Loucy (cell line): ENCODE results near the gene PLS1.
A peak's percentile ranks its signal among the peaks of the same experiment; 100 is the strongest.
"Not testable (repeated sequence)": the region's sequence is repeated elsewhere in the genome, so short reads cannot be mapped to it uniquely, and the experiment has no call there.

Experiments
- H2AFZ ChIP-seq: fragments of 200-600 bp; sonication (generic); 2 replicates; pipeline ENCODE4 v1.6.0; 2016; ENCODE audit warnings: antibody characterized with exemption, mild to moderate bottlenecking, low read length, moderate library complexity
- H3F3A ChIP-seq: fragments of 200-600 bp; 2 replicates; pipeline ENCODE4 v1.6.0; 2016; ENCODE audit warnings: antibody characterized with exemption, low read depth, mild to moderate bottlenecking
- H3K27me3 ChIP-seq: fragments of 200-600 bp; sonication (generic); 2 replicates; pipeline ENCODE4 v1.6.1; 2014; ENCODE audit warnings: low read length, mild to moderate bottlenecking; ENCODE audit not compliant: insufficient read depth, poor library complexity, severe bottlenecking
- H3K36me3 ChIP-seq: fragments of 200-600 bp; sonication (generic); 2 replicates; pipeline ENCODE4 v1.6.1; 2016; ENCODE audit warnings: low read length; ENCODE audit not compliant: insufficient read depth
- H3K4me1 ChIP-seq: fragments of 200-600 bp; sonication (generic); 2 replicates; pipeline ENCODE4 v1.5.1; 2014; ENCODE audit warnings: low read length, mild to moderate bottlenecking; ENCODE audit not compliant: insufficient read depth, poor library complexity, severe bottlenecking
- H3K4me2 ChIP-seq: fragments of 200-600 bp; sonication (generic); 2 replicates; pipeline ENCODE4 v1.6.0; 2014; ENCODE audit warnings: antibody characterized with exemption, low read length, low read depth, mild to moderate bottlenecking; ENCODE audit not compliant: poor library complexity, severe bottlenecking
- H3K4me3 ChIP-seq: fragments of 200-600 bp; sonication (generic); 2 replicates; pipeline ENCODE4 v1.5.1; 2014; ENCODE audit warnings: low read length, mild to moderate bottlenecking, mixed read lengths; ENCODE audit not compliant: poor library complexity, severe bottlenecking
- H3K79me2 ChIP-seq: fragments of 200-600 bp; sonication (generic); 2 replicates; pipeline ENCODE4 v1.6.1; 2014; ENCODE audit warnings: low read length; ENCODE audit not compliant: insufficient read depth
- H3K9ac ChIP-seq: fragments of 200-600 bp; sonication (generic); 2 replicates; pipeline ENCODE4 v1.6.0; 2014; ENCODE audit warnings: mild to moderate bottlenecking, low read depth, low read length, moderate library complexity; ENCODE audit not compliant: poor library complexity, severe bottlenecking
- H3K9me2 ChIP-seq: fragments of 200-600 bp; sonication (generic); replicated peaks from 2 replicates; pipeline ENCODE4 v1.6.1; 2016; ENCODE audit warnings: low read depth, low read length, mixed read lengths
- H3K9me3 ChIP-seq: fragments of 200-600 bp; sonication (generic); 2 replicates; pipeline ENCODE4 v1.6.1; 2014; ENCODE audit warnings: mild to moderate bottlenecking, antibody characterized with exemption, low read length, low read depth; ENCODE audit not compliant: insufficient read depth
- H4K20me1 ChIP-seq: fragments of 200-600 bp; sonication (generic); 2 replicates; pipeline ENCODE4 v1.6.0; 2014; ENCODE audit warnings: antibody characterized with exemption, low read length, mild to moderate bottlenecking; ENCODE audit not compliant: insufficient read depth, poor library complexity, severe bottlenecking
- EZH2phosphoT487 ChIP-seq: fragments of 200-600 bp; IDR thresholded peaks from 2 replicates; pipeline ENCODE4 v1.6.1; 2018; ENCODE audit warnings: antibody characterized with exemption, mild to moderate bottlenecking, moderate library complexity, borderline replicate concordance
- TF ChIP-seq, protein P1 (sequence below): fragments of 200-600 bp; sonication (generic); conservative IDR thresholded peaks from 2 replicates; pipeline ENCODE4 v1.5.1; 2014; ENCODE audit warnings: mild to moderate bottlenecking, antibody characterized with exemption, low read length

Gene PLS1

DNA sequence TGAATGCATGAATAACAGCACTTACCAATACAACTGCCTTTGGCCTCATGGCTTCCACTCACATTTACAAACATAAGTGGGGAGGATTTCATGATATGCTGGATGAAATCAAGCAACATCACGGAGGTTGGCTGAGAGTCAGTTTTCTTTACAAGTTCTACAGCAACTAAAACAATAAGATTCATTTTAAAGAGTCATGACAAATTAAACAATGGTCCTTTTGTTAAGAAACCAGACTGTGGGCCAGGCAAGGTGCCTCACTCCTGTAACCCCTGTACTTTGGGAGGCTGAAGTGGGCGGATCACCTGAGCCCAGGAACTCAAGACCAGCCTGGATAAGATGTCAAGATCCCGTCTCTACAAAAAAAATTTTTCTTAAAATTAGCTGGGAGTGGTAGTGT lies 30.1 kb upstream of the PLS1 start:
- H3F3A ChIP-seq, result no peaks in the 10 kb centered on the region
- peaks cover 13% of the 10 kb centered on the region; the same call in 1 of the 2 replicates for H3K36me3 ChIP-seq
- H3K4me3 ChIP-seq, result no peak overlapping the region
- H3K4me1 ChIP-seq, result no peaks in the 10 kb centered on the region
- no peaks in the 10 kb centered on the region for H3K27me3 ChIP-seq
- H3K4me2 ChIP-seq, result no peak overlapping the region
- H3K9ac ChIP-seq, result no peak overlapping the region
- H4K20me1 ChIP-seq, result no peaks in the 10 kb centered on the region
- H3K9me2 ChIP-seq, result no peaks in the 10 kb centered on the region
- no peaks in the 10 kb centered on the region for H3K9me3 ChIP-seq
- peaks cover 3% of the 10 kb centered on the region; the same call in 1 of the 2 replicates for H3K79me2 ChIP-seq
- H2AFZ ChIP-seq, result no peak overlapping the region
- TF ChIP-seq EZH2phosphoT487, result no peak
- TF ChIP-seq, protein P1, sequence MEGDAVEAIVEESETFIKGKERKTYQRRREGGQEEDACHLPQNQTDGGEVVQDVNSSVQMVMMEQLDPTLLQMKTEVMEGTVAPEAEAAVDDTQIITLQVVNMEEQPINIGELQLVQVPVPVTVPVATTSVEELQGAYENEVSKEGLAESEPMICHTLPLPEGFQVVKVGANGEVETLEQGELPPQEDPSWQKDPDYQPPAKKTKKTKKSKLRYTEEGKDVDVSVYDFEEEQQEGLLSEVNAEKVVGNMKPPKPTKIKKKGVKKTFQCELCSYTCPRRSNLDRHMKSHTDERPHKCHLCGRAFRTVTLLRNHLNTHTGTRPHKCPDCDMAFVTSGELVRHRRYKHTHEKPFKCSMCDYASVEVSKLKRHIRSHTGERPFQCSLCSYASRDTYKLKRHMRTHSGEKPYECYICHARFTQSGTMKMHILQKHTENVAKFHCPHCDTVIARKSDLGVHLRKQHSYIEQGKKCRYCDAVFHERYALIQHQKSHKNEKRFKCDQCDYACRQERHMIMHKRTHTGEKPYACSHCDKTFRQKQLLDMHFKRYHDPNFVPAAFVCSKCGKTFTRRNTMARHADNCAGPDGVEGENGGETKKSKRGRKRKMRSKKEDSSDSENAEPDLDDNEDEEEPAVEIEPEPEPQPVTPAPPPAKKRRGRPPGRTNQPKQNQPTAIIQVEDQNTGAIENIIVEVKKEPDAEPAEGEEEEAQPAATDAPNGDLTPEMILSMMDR, result no peak

- Histone ChIP-seq H3K27me3 (no peaks in the 10 kb centered on the region), H2AFZ (no peak overlapping the region), H3K4me3 (no peak overlapping the region), H3K36me3 (peaks cover 6% of the 10 kb centered on the region; the same call in 1 of the 2 replicates), H3K4me2 (no peak overlapping the region), H3K9me3 (no peaks in the 10 kb centered on the region), H3K4me1 (no peaks in the 10 kb centered on the region), H3F3A (no peaks in the 10 kb centered on the region), H4K20me1 (no peaks in the 10 kb centered on the region), H3K79me2 (peaks cover 17% of the 10 kb centered on the region; the same call in 1 of the 2 replicates), H3K9ac (no peak overlapping the region), H3K9me2 (no peaks in the 10 kb centered on the region)
- no peak for TF ChIP-seq EZH2phosphoT487
Measured at GRCh38 chr3:142568393-142569017, 27.7 kb upstream of the PLS1 start.

GRCh38 chr3:142569422-142569821 lies 26.8 kb upstream of the PLS1 start:
- not testable (repeated sequence) for H2AFZ ChIP-seq, H3K9me3 ChIP-seq, H3K9me2 ChIP-seq, H3K4me1 ChIP-seq, H3F3A ChIP-seq, H3K27me3 ChIP-seq, H4K20me1 ChIP-seq, H3K9ac ChIP-seq, H3K4me3 ChIP-seq, H3K36me3 ChIP-seq, H3K4me2 ChIP-seq
- peaks cover 21% of the 10 kb centered on the region; the same call in 1 of the 2 replicates for H3K79me2 ChIP-seq

DNA sequence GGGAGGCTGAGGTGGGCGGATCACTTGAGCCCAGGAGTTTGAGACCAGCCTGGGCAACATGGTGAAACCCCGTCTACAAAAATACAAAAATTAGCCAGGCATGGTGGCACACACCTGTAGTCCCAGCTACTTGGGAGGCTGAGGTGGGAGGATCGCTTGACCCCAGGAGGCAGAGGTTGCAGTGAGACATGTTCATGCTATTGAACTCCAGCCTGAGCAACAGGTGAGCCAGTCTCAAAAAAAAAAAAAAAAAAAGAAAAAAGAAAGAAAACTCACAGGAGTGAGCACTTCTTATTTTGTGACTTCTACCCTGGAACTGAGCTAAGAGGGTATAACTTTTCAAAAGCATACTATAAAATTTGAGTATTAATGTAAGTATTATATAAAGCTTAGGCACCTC lies 22.0 kb upstream of the PLS1 start:
- Histone ChIP-seq H4K20me1 (peaks cover 20% of the 10 kb centered on the region), H3K4me1 (peaks cover 29% of the 10 kb centered on the region), H3K4me2 (peak overlapping the region; percentile 99), H3K79me2 (peaks cover 59% of the 10 kb centered on the region)
- not testable (repeated sequence) for H3K36me3 ChIP-seq, H3K9me3 ChIP-seq, H2AFZ ChIP-seq, H3K9ac ChIP-seq, H3K9me2 ChIP-seq, H3K4me3 ChIP-seq, H3K27me3 ChIP-seq, H3F3A ChIP-seq
